Choroid plexus epithelial cell (primary cell): ENCODE measurements around the gene C2orf15.
A peak's percentile ranks its signal among the peaks of the same experiment; 100 is the strongest.
"Not testable (repeated sequence)": the region's sequence is repeated elsewhere in the genome, so short reads cannot be mapped to it uniquely, and the experiment has no call there.

ENCODE experiments used
- DNase-seq: peaks from one replicate; pipeline ENCODE4 v3.0.0-alpha.2; 2010; ENCODE audit warnings: low read depth
- H3K4me3 ChIP-seq: 2 replicates; pipeline ENCODE4 v1.5.1; 2011; ENCODE audit warnings: low read depth, mild to moderate bottlenecking, control low read depth, low read length, moderate library complexity
- TF ChIP-seq, protein P1 (sequence below): conservative IDR thresholded peaks from 2 replicates; pipeline ENCODE4 v1.5.1; 2011; ENCODE audit warnings: low read depth, mild to moderate bottlenecking, control low read depth, inconsistent platforms, low read length, moderate library complexity

The C2orf15 gene

DNA sequence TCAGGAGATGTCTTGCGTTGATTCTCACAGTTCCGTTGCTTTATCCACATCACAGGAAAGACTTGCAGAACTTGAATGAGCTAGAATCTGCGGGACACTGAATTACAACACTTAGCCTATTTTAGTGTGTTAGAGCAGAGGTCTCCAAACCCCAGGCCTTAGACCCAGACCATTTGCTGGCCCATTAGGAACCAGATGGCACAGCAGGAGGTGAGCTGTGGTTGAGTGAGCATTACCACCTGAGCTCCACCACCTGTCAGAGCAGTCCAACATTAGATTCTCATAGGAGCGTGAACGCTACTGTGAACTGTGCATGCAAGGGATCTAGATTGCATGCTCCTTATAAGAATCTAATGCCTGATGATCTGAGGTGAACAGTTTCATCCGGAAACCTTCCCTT lies 43.3 kb downstream of the C2orf15 start:
- TF ChIP-seq, protein P1, sequence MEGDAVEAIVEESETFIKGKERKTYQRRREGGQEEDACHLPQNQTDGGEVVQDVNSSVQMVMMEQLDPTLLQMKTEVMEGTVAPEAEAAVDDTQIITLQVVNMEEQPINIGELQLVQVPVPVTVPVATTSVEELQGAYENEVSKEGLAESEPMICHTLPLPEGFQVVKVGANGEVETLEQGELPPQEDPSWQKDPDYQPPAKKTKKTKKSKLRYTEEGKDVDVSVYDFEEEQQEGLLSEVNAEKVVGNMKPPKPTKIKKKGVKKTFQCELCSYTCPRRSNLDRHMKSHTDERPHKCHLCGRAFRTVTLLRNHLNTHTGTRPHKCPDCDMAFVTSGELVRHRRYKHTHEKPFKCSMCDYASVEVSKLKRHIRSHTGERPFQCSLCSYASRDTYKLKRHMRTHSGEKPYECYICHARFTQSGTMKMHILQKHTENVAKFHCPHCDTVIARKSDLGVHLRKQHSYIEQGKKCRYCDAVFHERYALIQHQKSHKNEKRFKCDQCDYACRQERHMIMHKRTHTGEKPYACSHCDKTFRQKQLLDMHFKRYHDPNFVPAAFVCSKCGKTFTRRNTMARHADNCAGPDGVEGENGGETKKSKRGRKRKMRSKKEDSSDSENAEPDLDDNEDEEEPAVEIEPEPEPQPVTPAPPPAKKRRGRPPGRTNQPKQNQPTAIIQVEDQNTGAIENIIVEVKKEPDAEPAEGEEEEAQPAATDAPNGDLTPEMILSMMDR: no peak
- DNase-seq: no peak
- H3K4me3 ChIP-seq: no peak overlapping the region

DNA sequence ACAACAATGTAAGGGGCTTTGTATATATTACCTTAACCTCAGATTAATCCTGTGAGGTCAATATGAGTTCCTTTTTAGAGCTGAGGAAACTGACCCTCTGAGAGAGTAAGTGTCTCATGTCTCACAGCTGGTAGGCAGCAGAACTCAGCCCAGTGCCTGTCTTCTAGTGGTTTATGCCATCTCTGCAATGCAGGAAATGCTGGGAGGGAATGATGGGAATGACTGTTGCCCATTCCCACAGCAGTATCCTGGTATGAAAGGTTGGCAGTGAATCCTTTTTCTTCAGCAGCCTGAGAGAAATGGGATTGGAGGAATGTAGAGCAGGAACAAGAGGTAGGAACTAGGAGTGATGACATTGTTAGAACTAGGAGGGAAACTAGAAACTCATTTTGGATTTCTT lies 45.5 kb downstream of the C2orf15 start:
- H3K4me3 ChIP-seq: no peak overlapping the region
- DNase-seq: no peak
- TF ChIP-seq, protein P1: no peak

DNA sequence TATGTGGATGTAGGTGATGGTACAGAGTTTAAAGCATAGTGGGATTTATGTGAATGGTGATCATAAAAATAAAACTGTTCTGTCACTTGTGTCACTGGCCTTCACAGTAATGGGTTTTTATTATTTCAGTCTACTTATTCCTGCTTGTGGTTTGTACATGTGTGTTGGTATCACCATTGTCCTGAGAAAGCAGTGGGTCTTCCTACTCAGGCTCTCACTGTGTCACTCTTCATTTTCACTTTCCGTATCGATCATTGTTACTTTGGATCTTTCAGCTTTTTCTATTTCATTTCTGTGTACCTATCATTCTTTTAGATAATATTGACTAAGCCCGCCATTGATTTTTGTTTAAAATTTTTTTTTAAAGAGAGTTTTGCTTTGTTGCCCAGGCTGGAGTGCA lies 46.9 kb downstream of the C2orf15 start:
- no peak for DNase-seq
- H3K4me3 ChIP-seq: no peak overlapping the region
- TF ChIP-seq, protein P1: no peak

DNA sequence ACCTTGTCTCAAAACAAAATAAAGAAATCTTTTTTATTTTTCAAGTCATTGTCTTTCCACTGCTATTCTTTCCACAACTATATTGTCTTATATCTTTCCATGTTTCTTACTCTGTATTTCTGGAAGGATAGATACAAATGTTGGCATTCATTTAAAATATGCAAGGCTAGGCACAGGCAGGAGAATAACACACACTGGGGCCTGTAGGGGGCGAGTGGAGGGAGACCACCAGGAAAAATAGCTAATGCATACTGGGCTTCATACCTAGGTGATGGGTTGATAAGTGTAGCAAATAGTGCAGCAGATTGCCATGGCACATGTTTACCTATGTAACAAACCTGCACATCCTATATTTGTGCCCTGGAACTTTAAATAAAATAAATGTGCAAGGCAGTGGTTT lies 49.0 kb downstream of the C2orf15 start:
- TF ChIP-seq, protein P1: peak; percentile 39
- no peak for DNase-seq
- H3K4me3 ChIP-seq: no peak overlapping the region

DNA sequence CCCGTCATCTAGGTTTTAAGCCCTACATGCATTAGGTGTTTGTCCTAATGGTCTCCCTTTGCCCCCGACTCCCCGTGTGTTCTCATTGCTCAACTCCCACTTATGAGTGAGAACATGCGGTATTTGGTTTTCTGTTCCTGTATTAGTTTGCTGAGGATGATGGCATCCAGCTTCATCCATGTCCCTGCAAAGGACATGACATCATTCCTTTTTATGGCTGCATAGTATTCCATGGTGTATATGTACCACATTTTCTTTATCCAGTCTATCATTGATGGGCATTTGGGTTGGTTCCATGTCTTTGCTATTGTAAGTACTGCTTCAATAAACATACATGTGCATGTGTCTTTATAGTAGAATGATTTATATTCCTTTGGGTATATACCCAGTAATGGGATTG lies 50.9 kb downstream of the C2orf15 start:
- not testable (repeated sequence) for DNase-seq, H3K4me3 ChIP-seq

DNA sequence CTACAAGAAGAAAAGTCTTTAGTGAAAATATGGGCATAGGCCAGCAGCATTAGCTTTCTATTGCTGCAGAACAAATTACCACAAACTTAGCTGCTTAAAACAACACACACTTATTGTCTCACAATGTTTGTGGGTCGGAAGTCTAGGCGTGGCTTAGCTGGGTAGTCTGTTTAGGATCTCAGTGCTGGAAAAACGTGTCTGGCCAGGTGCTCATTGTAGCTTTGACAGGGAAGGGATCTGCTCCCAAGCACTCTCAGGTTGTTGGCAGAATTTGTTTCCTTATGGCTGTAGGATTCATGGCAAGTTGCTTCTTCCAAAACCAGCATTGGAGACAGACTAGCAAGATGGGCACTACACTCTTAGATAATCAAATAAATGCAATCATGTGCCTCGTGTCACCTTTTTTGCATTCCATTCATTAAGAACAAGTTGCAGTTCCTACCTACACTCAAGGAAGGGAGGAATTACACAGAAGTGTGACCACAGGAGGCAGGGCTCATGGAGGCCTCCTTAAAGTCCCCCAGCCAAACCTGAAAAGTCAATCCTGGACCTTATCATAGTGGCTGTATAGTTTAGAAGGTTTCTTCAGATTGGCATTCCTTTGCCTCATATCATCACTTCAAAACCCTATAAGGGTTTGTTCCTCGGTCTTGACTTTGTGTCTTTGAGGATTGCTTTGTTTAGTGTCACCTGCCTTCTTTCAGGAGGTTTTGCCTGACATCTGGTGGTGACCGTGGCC lies 56.8 kb downstream of the C2orf15 start:
- no peak for DNase-seq
- TF ChIP-seq, protein P1: no peak
- no peak overlapping the region for H3K4me3 ChIP-seq

DNA sequence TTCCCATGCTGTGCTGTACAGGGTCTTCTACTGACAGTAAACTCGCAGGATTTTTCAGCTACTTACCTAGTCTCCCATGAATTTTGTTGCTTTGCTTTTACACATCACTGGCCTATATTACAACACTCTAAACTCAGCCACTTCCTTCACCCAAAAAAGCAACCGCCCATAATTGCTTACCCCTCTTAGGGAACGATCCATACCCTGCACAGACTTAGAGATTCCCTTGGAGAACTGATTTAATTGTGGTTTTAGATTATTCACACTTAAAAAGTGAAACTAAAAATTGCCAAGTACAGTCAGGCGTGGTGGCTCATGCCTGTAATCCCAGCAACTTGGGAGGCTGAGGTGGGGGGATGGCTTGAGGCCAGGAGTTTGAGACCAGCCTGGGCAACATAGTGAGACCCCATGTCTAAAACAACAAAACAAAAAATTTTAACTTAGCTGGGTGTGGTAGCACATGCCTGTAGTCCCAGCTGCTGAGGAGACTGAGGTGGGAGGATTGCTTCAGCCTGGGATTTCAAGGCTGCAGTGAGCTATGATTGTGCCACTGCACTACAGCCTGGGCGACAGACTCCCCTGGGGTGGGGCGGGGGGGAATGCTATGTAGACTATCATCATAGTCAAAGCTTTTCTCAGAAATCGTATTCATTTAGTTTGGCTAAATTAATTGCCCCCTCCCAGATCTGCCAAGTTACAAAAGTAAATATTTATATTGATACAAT lies 58.7 kb downstream of the C2orf15 start:
- TF ChIP-seq, protein P1: no peak
- H3K4me3 ChIP-seq: no peak overlapping the region
- DNase-seq: no peak
